GM18870 (cell line): ENCODE measurements around the gene SKP1.
A peak's percentile ranks its signal among the peaks of the same experiment; 100 is the strongest.

Experiments used
- ATAC-seq: cut with Tn5 transposase; IDR thresholded peaks from one replicate; pipeline ENCODE4 v1.9.1; 2021; ENCODE audit warnings: moderate library complexity; ENCODE audit not compliant: unreplicated experiment

The SKP1 gene

GRCh38 chr5:134143944-134144941 lies 32.5 kb downstream of the SKP1 start:
- ATAC-seq, result no peak

DNA sequence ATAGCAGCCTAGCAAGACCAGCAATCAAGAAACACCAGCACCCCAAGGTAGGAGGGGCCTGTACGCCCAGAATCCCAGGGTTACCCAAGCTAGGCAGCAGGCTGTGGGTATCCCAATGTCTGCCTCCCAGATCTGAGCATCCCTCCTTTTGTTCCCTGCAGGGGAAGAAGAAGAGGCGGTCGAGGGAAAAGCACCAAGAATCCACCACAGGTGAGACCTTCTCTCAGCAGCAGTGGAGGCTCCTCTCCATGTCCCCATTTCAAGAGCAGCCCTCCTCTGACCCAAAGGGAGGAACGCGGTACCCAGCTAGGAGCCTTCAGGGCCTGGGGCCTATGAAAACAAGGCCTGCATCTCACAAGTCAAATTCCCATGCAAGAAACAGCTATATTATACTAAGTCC lies 33.3 kb downstream of the SKP1 start:
- no peak for ATAC-seq

GRCh38 chr5:134142806-134143205 lies 33.9 kb downstream of the SKP1 start:
- ATAC-seq, result no peak

DNA sequence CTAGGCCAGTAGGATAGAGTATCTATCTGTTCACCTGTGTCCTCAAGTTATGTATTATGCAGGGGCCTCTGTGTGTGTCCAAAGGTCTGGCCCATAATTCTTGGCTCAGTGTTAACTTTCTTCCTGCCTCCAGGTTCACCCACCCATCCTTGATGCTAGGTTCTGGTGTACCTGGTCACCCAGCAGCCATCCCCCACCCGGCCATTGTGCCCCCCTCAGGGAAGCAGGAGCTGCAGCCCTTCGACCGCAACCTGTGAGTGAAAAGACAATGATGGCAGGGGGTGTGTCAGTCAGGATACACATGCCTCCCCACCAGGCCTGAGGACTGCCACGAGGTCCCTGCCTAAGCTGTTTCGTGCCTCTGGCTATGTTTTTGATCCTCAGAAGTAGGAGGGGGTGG lies 34.7 kb downstream of the SKP1 start:
- ATAC-seq, result no peak

- no peak for ATAC-seq
These were observed 35.3 kb downstream of the SKP1 start for GRCh38 chr5:134141331-134142050.

DNA sequence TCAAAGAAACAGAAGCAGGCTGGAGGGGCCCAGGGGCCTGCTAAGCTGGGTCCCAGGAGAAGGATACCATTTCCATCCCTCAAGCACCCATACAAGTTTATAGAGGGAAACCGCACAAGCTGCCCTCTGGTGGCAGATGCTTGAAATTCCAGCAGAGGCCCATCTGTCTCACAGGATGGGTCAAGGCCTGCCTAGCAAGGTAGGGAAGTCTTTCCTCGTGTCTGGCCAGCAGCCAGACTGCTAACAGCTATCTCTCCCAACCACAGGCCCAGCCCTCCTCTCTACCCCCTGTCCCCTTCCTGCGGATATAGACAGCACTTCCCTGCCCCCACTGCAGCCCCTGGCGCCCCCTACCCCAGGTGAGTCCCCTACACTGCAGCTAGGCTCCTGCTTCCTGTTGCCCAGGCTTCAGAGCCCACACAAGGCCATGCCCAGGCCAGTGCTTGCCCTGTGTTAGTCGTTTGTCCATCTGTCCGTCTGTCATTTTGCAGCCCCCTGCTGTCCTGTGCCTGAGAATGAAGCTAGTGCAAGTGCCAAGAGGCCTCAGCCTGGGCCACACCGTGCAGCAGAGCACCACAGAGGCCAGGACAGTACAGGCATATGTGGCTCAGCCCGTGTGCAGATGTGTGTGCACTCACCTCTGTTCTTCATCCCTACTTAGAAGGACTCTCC lies 36.1 kb downstream of the SKP1 start:
- ATAC-seq, result no peak

DNA sequence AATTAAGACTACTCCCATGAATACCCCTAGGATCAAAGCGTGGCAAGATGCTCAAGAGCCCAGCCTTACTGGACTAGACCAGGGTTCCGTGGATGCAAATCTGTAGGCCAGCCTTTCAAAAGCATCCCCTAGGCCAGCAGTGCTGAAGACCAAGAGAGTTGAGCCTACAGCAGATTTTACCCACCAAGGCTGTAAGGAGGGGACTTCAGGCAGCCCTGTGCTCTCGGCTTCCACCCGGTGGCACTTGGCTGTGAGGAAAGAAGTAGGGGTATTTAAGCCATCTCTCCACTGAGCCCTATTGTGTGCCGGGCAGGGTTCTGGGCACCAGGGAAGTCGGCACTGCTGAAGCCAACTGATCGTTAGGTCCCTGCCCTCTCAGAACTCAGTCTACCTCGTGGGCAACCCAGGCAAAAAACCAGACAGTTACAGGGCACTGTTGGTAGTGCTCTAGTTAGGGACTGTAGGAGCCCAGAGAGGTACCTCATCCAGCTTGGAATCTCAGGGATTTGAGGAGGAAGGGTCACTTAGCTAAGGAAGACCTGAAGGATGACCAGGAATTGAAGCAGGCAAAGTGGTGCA lies 36.8 kb downstream of the SKP1 start:
- no peak for ATAC-seq

- no peak for ATAC-seq
These were observed 37.3 kb downstream of the SKP1 start for GRCh38 chr5:134139377-134139851.

- ATAC-seq, result peak; percentile 86
These were observed 38.1 kb downstream of the SKP1 start for GRCh38 chr5:134138416-134139376.

DNA sequence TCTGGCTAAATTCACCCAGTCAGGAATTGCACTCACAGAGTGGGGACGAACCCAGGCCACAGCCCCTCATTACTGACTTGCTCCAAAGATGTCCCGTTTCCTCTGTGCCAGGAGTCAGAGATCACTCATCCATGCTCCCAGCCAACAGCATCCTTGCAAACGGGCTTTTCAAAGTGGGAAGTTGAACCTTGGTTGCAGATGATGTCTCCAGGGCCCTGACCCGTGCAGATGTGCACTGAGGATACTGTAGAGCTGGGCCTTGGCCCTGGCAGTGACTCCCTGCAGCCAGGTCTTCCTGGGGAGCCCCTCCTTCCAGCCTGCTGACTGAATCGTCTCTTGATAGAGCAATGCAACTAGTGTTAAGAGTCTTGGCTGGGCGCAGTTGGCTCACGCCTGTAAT lies 40.0 kb downstream of the SKP1 start:
- no peak for ATAC-seq

- no peak for ATAC-seq
These were observed 40.5 kb downstream of the SKP1 start for GRCh38 chr5:134136221-134136631.

- no peak for ATAC-seq
These were observed 41.6 kb downstream of the SKP1 start for GRCh38 chr5:134135091-134135655.

DNA sequence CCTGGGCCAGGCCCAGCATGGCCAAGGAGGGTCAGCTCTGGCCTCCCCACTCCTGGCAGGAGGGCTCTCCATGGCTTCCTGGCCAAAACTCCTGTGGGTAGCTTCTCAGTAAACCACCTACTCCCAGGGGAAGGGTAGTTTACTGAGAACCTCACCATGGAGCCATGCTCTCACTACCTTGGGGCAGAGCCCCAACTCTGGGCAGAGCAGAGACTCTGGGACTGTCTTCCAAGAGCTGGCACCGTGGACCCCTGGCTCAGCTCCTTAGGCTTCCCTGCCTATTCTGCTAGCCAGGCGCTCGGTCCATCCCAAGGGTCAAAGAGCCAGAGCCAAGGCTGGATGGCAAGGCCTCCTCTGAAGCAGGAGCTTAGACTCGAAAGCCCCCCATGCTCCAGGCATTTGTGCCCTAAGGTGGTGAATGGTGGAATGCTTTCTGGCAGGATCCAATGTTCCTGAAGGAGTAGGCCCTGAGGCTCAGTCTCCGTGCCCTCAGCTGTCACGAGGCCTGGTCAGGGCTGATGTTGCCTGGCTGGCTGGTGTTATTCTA lies 42.7 kb downstream of the SKP1 start:
- no peak for ATAC-seq

DNA sequence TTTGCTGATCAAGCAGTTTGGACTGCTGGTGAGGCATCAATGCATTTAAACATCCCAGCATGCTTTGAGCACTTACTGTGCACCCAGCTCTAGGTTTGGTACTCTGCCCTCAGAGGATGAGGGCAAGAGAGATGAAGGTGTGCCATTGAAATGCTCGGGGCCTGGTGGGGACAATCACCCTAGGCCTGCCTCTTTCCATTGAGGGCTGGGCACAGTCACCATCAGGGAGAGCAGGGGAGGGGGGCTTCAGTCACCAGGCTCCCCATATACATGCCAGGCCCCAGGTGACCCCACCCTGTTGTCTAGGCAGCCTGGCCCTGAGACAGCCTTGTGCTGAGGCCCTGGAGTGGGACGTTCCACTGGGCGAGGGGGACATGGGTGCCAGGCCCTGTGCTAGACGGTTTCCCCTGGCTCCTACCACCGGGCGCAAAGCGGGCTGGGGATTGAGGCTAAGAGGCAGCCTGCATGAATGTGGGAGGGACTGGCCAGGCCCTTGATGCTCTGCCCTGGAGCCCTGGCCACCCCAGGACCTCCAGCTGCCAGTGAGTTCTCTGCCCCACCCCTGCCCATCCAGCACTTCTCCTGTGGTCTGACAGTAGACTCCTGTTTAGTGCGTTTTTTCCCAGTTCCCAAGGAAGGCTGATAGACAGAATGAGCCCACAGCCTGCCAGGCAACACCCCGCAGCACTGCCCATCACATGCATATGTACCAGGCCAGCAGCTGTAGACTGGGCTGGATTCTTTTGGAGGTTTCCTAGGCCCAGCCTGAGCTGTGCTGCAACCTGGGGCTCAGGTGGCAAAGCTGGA lies 43.4 kb downstream of the SKP1 start:
- no peak for ATAC-seq

- ATAC-seq, result peak; percentile 53
These were observed 44.2 kb downstream of the SKP1 start for GRCh38 chr5:134132372-134133187.

GRCh38 chr5:134131578-134132350 lies 45.0 kb downstream of the SKP1 start:
- ATAC-seq, result no peak

DNA sequence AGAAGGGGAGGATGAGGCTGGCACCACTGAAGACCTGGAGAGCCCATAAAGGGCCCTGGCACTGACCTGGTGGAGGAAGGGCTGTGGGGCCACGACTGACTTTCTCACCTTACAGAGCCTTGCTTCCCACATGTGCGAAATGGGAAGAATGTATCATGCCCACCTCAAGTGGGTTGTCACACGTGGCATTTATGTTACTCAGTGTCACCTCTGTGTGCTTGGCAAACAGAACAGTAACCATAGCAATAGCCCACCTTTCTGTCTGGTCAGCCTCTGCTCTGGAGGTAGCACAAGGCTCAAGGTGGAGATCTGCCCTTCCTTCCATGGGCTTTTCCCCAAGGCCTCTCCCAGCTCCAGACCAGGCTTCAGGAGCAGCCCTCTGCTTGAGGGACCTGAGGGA lies 45.6 kb downstream of the SKP1 start:
- no peak for ATAC-seq
